GM18951 (cell line): Measurements from ENCODE around the gene CHST9.
"Not testable (repeated sequence)": the region's sequence is repeated elsewhere in the genome, so short reads cannot be mapped to it uniquely, and the experiment has no call there.

Experiments used
- POLR2A ChIP-seq: IDR thresholded peaks from 4 replicates; pipeline ENCODE4 v1.6.1; 2011; ENCODE audit warnings: mild to moderate bottlenecking; ENCODE audit not compliant: insufficient read length, insufficient read depth; ENCODE audit errors: extremely low read depth
- in situ Hi-C: fragments of 300-500 bp; cut with MboI; formaldehyde crosslinking; loops from one replicate; pipeline ENCODE4 v1.12.0; 2022; ENCODE audit warnings: low sequenced_read_pairs, mixed read lengths, inconsistent platforms; ENCODE audit not compliant: unreplicated experiment

Gene CHST9

GRCh38 chr18:26989842-26990241, 195.3 kb downstream of the CHST9 start:
- in situ Hi-C loops, result no loop called here
- TF ChIP-seq POLR2A, result no peak

GRCh38 chr18:26981360-26982082, 203.6 kb downstream of the CHST9 start:
- in situ Hi-C loops, result no loop called here
- TF ChIP-seq POLR2A, result no peak

DNA sequence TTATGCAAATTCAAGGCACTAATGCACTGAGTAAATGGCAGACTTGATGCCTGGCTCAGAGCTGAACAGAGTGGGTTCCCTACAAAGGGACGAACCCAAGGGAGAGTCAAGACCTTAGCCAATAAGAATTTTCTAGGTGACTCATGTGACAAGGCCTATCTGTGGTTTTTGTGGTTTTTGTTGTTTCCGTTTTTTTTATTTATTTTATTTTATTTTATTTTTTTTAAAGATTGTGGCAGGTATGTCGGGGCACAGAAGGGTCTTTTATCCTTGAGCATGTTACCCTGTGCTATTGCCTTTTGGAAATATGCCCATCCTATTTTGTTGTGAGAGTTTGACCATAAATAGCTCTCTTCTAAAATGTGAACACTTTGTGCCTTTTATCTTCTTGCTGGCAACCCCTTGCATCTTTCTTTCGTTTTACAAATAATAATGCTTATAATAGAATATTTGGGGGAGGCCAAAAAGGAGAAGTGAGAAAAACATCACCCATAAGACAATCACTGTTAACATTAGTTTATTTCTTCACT, 206.2 kb downstream of the CHST9 start:
- TF ChIP-seq POLR2A, result no peak
- in situ Hi-C loops, result no loop called here

GRCh38 chr18:26977781-26978180, 207.3 kb downstream of the CHST9 start:
- in situ Hi-C loops, result no loop called here
- no peak for TF ChIP-seq POLR2A

- in situ Hi-C loops, result no loop called here
- no peak for TF ChIP-seq POLR2A
Observed at GRCh38 chr18:26976206-26976605, 208.9 kb downstream of the CHST9 start.

DNA sequence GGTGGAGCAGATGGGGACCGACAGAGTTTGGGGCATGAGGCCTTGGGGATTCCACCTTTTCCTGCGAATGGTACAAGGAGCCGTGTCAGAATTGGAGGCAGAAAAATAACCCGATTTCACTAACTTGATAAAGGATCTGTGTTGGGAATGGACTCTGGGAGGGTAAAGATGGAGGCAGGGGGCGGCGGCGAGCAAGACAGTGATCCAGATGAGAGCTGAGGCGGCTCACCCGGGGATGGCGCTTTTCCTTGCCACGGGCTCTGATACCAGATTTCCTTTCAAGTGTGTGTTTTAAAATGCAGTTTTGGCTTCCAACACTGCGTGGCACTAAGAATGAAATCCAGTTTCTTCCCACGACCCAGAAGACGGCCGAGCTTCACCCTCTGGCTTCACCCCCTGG, 212.6 kb downstream of the CHST9 start:
- in situ Hi-C loops, result not testable (repeated sequence)

DNA sequence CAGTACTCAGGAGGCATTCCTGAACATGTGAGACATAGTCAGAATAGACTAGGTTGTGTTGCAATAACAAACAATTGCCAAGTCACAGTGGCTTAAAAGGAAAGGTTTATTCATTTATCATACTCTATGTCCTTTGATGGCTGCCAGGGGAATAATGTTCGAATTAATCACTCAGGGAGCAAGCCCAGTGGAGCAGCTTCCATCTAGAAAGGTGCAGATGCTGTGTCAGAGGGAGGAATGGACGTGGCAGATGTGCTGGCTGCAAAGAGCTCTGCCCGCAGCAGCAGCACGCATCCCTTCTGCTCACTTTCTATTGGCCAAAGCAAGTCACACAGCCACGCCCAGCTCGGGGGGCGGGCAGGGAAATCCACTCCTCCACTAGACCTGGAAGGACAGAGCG, 213.7 kb downstream of the CHST9 start:
- TF ChIP-seq POLR2A, result no peak
- in situ Hi-C loops, result no loop called here

DNA sequence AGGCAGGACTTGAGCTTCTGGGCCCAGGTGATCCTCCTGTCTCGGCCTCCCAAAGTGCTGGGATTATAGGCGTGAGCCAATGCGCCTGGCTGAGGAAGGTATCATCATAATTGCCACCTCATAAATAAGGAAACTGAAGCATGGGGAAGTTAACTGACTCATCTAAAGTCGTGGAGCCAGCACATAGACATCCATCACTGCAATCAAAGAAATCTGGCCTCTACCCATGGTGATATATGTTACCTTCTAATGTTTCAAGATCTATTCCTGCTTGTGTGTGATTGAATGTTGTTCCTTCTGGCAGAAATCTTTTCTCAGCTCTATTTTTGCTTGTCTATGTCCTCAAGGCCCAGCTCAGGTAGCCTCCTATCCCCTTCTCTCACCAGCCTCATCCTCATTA, 214.5 kb downstream of the CHST9 start:
- TF ChIP-seq POLR2A, result no peak
- in situ Hi-C loops, result no loop called here

GRCh38 chr18:26965206-26965605, 219.9 kb downstream of the CHST9 start:
- TF ChIP-seq POLR2A, result no peak
- in situ Hi-C loops, result no loop called here

DNA sequence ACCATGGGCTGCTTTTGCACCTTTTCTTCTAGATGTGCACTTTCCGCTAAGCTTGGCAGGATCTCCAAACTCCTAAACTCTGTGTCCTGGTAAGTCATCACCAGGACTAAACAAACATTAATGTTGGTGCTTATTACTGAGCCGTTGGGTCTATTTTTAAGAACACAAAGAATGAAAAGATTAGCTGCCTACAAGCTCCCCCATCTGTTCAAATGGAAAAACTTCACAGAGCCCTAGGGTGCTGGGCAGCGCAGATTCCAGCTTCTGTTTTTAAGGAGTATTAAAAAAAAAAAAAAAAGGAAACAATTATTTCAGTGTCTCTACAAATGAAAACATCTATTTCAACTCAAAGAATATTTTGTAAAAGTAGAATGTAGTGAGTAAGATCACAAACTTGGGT, 221.8 kb downstream of the CHST9 start:
- TF ChIP-seq POLR2A, result no peak
- in situ Hi-C loops, result no loop called here

- TF ChIP-seq POLR2A, result no peak
- in situ Hi-C loops, result no loop called here
Observed at GRCh38 chr18:26961839-26962238, 223.3 kb downstream of the CHST9 start.

- in situ Hi-C loops, result no loop called here
- no peak for TF ChIP-seq POLR2A
Observed at GRCh38 chr18:26960911-26961310, 224.2 kb downstream of the CHST9 start.

- TF ChIP-seq POLR2A, result no peak
- in situ Hi-C loops, result no loop called here
Observed at GRCh38 chr18:26956863-26957262, 228.2 kb downstream of the CHST9 start.

GRCh38 chr18:26948703-26949102, 236.4 kb downstream of the CHST9 start:
- in situ Hi-C loops, result no loop called here
- no peak for TF ChIP-seq POLR2A
